Chondrocyte (in vitro differentiated cells): Measurements from ENCODE around the gene HCST. TPM values are rescaled to one million over a fixed set of nuclear protein-coding genes. Genes with fewer than 3 reads are reported as not detected.

Experiments used
- DNase-seq: peaks from one replicate; pipeline ENCODE4 v3.0.0; 2021; ENCODE audit warnings: mixed read lengths, low spot score
- H3K27ac Mint-ChIP-seq: one replicate; pipeline ENCODE4 v1.8.0; 2021; ENCODE audit warnings: mild to moderate bottlenecking, moderate library complexity, mixed read lengths; ENCODE audit not compliant: unreplicated experiment
- H3K27me3 Mint-ChIP-seq: 2 replicates; pipeline ENCODE4 v1.8.0; 2021; ENCODE audit warnings: low read depth, mixed read lengths
- H3K36me3 Mint-ChIP-seq: 2 replicates; pipeline ENCODE4 v1.8.0; 2021; ENCODE audit warnings: low read depth, mixed read lengths
- H3K4me1 Mint-ChIP-seq: 2 replicates; pipeline ENCODE4 v1.8.0; 2021; ENCODE audit warnings: low read depth, mild to moderate bottlenecking, mixed read lengths
- H3K4me3 Mint-ChIP-seq: one replicate; pipeline ENCODE4 v1.8.0; 2021; ENCODE audit warnings: mild to moderate bottlenecking, moderate library complexity, mixed read lengths; ENCODE audit not compliant: unreplicated experiment
- H3K9me3 Mint-ChIP-seq: 2 replicates; pipeline ENCODE4 v1.8.0; 2021; ENCODE audit warnings: low read depth, mixed read lengths
- total RNA-seq: library from RNA; stranded (reverse); gene quantifications from 3 replicates; pipeline ENCODE4 v1.2.1, GENCODE V29; 2021
- TF ChIP-seq, protein P1 (sequence below): fragments of 200-600 bp; sonication (generic); IDR thresholded peaks from 2 replicates; pipeline ENCODE4 v1.5.0; 2021; ENCODE audit warnings: antibody characterized with exemption, mild to moderate bottlenecking, moderate library complexity

Gene HCST
- total RNA-seq, 1 donor from 2014 or later: 0.50 TPM

DNA sequence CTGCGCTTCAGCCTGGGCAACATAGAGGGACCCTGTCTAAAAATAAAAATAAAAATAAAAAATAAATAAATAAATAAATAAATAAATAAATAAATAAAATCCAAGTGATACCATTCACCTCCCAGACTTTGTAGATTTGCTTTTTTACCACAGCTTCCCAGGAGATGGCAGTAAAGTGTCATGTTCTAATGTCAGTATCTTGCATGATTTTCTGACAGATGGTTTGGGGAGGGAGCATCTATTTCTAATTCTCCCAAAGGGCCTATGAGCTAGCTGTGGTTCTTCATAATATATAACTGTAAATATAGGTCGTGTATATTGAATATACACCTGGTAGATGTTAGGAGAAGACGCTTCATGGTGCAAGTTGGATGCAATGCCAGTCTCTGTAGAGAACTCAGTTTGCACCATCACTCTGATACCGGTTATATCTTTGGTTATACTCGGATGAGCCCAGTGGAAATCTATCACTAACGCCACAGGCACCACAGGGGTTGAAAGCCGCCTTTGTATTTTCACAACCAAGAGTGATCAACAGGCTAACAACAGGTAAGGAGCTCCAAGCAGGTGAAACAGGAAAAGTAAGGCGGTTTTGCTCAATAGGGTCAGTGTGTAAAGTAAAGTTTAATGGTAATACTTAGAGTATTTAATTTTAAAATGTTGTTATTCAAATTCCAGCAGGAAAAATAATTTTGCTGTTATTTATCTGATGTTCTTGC lies 20.1 kb upstream of the HCST start:
- DNase-seq: no peak
- Mint-ChIP-seq H3K36me3 (peaks cover 3% of the 10 kb centered on the region), H3K27me3 (no peaks in the 10 kb centered on the region), H3K27ac (no peak overlapping the region), H3K4me1 (peaks cover 6% of the 10 kb centered on the region), H3K4me3 (no peak overlapping the region), H3K9me3 (no peaks in the 10 kb centered on the region)
- TF ChIP-seq, protein P1, sequence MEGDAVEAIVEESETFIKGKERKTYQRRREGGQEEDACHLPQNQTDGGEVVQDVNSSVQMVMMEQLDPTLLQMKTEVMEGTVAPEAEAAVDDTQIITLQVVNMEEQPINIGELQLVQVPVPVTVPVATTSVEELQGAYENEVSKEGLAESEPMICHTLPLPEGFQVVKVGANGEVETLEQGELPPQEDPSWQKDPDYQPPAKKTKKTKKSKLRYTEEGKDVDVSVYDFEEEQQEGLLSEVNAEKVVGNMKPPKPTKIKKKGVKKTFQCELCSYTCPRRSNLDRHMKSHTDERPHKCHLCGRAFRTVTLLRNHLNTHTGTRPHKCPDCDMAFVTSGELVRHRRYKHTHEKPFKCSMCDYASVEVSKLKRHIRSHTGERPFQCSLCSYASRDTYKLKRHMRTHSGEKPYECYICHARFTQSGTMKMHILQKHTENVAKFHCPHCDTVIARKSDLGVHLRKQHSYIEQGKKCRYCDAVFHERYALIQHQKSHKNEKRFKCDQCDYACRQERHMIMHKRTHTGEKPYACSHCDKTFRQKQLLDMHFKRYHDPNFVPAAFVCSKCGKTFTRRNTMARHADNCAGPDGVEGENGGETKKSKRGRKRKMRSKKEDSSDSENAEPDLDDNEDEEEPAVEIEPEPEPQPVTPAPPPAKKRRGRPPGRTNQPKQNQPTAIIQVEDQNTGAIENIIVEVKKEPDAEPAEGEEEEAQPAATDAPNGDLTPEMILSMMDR: peak; percentile 83

DNA sequence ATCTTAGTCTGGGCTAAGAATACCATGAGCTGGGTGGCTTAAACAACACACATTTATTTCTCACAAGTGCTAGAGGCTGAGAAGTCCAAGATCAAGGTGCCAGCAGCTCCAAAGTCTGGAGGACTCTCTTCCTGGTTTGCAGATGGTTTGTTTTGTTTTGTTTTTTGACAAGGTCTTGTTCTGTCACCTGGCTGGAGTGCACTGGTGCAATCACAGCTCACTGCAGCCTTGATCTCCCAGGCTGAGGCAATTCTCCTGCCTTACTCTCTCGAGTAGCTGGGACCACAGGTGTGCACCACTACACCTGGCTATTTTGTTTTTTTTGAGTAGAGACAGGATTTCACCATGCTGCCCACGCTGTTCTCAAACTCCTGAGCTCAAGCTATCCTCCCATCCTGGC lies 18.4 kb upstream of the HCST start:
- Mint-ChIP-seq H3K27ac (no peak overlapping the region), H3K27me3 (no peaks in the 10 kb centered on the region), H3K4me3 (no peak overlapping the region), H3K36me3 (peaks cover 11% of the 10 kb centered on the region), H3K9me3 (no peaks in the 10 kb centered on the region), H3K4me1 (peaks cover 6% of the 10 kb centered on the region)
- DNase-seq: no peak
- TF ChIP-seq, protein P1: no peak

DNA sequence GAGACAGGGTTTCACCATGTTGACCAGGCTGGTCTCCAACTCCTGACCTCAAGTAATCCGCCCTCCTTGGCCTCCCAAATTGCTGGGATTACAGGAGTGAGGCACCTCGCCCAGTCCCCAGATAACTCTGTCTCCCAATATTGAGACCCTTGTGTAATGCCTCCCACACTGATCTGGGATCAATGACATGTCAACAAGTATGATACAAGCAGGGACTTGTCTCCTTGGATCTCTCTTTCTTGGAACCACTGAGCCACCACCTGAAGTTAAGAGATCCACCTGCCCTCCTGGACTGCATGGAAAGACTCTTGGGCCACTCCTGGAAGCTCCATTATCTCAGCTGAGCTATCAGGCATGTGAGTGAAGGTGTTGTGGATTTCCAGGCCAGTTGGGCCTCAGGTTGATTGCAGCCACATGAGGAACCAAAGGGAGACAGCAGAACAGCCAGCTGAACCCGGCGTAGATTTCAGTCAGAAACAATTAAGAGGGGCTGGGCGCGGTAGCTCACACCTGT lies 17.0 kb upstream of the HCST start:
- Mint-ChIP-seq H3K36me3 (peaks cover 19% of the 10 kb centered on the region), H3K27ac (no peak overlapping the region), H3K4me1 (no peaks in the 10 kb centered on the region), H3K9me3 (no peaks in the 10 kb centered on the region), H3K27me3 (no peaks in the 10 kb centered on the region), H3K4me3 (no peak overlapping the region)
- TF ChIP-seq, protein P1: no peak
- no peak for DNase-seq

DNA sequence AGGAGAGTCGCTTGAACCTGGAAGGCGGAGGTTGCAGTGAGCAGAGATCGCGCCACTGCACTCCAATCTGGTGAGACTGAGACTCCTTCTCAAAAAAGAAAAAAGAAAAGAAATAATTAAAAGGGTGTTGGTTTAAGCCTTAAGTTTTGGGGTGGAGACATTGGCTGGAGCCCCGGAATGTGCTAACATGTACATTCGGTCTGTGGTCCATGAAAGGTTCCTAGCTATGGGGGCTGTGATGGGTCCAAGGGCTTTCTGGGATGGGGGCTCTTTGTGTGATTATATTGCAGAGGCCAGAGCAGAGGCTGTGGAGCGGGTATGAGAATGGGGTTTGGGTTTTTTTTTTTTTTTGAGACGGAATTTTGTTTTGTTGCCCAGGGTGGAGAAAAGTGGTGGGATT lies 16.4 kb upstream of the HCST start:
- Mint-ChIP-seq H3K4me1 (no peaks in the 10 kb centered on the region), H3K27ac (no peak overlapping the region), H3K4me3 (no peak overlapping the region), H3K36me3 (peaks cover 22% of the 10 kb centered on the region), H3K27me3 (no peaks in the 10 kb centered on the region), H3K9me3 (no peaks in the 10 kb centered on the region)
- no peak for DNase-seq
- TF ChIP-seq, protein P1: no peak

DNA sequence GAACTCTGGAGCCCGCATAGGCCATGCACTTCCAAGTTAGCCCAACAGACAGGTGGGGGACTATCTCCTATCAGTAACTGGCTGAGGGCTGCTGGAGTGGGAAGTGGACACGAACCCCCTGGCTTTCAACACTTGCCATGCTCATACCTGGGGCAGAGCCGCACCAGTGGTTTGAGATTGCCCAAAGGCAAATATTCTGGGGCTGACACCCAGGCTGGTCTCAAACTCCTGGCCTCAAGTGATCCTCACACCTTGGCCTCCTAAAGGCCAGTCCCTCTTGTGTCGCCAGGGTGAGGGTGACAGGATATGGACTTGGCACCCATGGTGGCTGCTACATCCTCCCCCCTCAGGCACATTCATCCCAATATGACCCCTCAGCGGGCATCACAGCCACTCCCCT lies 15.1 kb upstream of the HCST start:
- Mint-ChIP-seq H3K9me3 (no peaks in the 10 kb centered on the region), H3K27ac (no peak overlapping the region), H3K4me1 (no peaks in the 10 kb centered on the region), H3K36me3 (peaks cover 23% of the 10 kb centered on the region), H3K27me3 (no peaks in the 10 kb centered on the region), H3K4me3 (no peak overlapping the region)
- TF ChIP-seq, protein P1: no peak
- DNase-seq: no peak
